ENCODE measurements around the gene KLHL6. TPM values are rescaled to one million over a fixed set of nuclear protein-coding genes. Genes with fewer than 3 reads are reported as not detected.

Gene KLHL6
- total RNA-seq, 1 donor from 2014 or later: 32.5 TPM

GRCh38 chr3:183455089-183455488 is 100.4 kb downstream of the KLHL6 start:
- intact Hi-C loops (cut with micrococcal nuclease): no loop called here

GRCh38 chr3:183454064-183454463 is 101.4 kb downstream of the KLHL6 start:
- intact Hi-C loops (cut with micrococcal nuclease): no loop called here

- intact Hi-C loops (cut with micrococcal nuclease): loop anchor here (10.0 kb wide), 1 partner anchor 245 kb away; the partner anchor contains the start of gene YEATS2
These were observed 105.7 kb downstream of the KLHL6 start for GRCh38 chr3:183449791-183450190.

GRCh38 chr3:183449391-183449790 is 106.1 kb downstream of the KLHL6 start:
- intact Hi-C loops (cut with micrococcal nuclease): loop anchor here (10.0 kb wide), 1 partner anchor 245 kb away; the partner anchor contains the start of gene YEATS2

GRCh38 chr3:183448369-183449128 is 107.0 kb downstream of the KLHL6 start:
- intact Hi-C loops (cut with micrococcal nuclease): loop anchor here (10.0 kb wide), 1 partner anchor 246 kb away; the partner anchor contains the start of gene YEATS2

- intact Hi-C loops (cut with micrococcal nuclease): loop anchor here (1.0 to 10.0 kb wide), 4 partner anchors 11 to 247 kb away; partner anchors contain the start of genes MCF2L2 and YEATS2
These were observed 108.1 kb downstream of the KLHL6 start for GRCh38 chr3:183447206-183448001.

GRCh38 chr3:183446838-183447205 is 108.7 kb downstream of the KLHL6 start:
- intact Hi-C loops (cut with micrococcal nuclease): loop anchor here (1.0 to 10.0 kb wide), 4 partner anchors 11 to 248 kb away; partner anchors contain the start of genes MCF2L2 and YEATS2

GRCh38 chr3:183444748-183445147 is 110.8 kb downstream of the KLHL6 start:
- intact Hi-C loops (cut with micrococcal nuclease): loop anchor here (10.0 kb wide), 1 partner anchor 250 kb away; the partner anchor contains the start of gene YEATS2

- intact Hi-C loops (cut with micrococcal nuclease): loop anchor here (10.0 kb wide), 1 partner anchor 251 kb away; the partner anchor contains the start of gene YEATS2
These were observed 111.8 kb downstream of the KLHL6 start for GRCh38 chr3:183443395-183444385.

- intact Hi-C loops (cut with micrococcal nuclease): loop anchor here (10.0 kb wide), 1 partner anchor 252 kb away; the partner anchor contains the start of gene YEATS2
These were observed 112.5 kb downstream of the KLHL6 start for GRCh38 chr3:183442994-183443393.

- intact Hi-C loops (cut with micrococcal nuclease): loop anchor here (10.0 kb wide), 1 partner anchor 254 kb away; the partner anchor contains the start of gene YEATS2
These were observed 115.0 kb downstream of the KLHL6 start for GRCh38 chr3:183440521-183440920.

GRCh38 chr3:183439515-183439914 is 116.0 kb downstream of the KLHL6 start:
- intact Hi-C loops (cut with micrococcal nuclease): no loop called here

- intact Hi-C loops (cut with micrococcal nuclease): no loop called here
These were observed 116.8 kb downstream of the KLHL6 start for GRCh38 chr3:183438735-183439134.

- intact Hi-C loops (cut with micrococcal nuclease): no loop called here
These were observed 117.6 kb downstream of the KLHL6 start for GRCh38 chr3:183437666-183438564.

Other genes starting within 250 kb of the KLHL6 start
- 4.3 and 5.5 TPM in 2 replicates for gene MCF2L2, start 127.1 kb downstream of the KLHL6 start, total RNA-seq
- 11.9 and 12.4 TPM in 2 replicates for gene KLHL24, start 79.9 kb upstream of the KLHL6 start, total RNA-seq
- gene YEATS2, start 142.1 kb upstream of the KLHL6 start, total RNA-seq: 41.2 and 43.3 TPM in 2 replicates

Data from T-helper 2 cell treated with Interferon-gamma antibody and Interleukin-4, amounts not matched to agents 100 ng/mL and 5 ng/mL, for 36 hours (primary cell).